HG02938 (cell line): ENCODE results near the gene ATP6V1C2.
"Not testable (repeated sequence)": the region's sequence is repeated elsewhere in the genome, so short reads cannot be mapped to it uniquely, and the experiment has no call there.

Experiments
- ATAC-seq: cut with Tn5 transposase; IDR thresholded peaks from one replicate; pipeline ENCODE4 v1.9.1; 2021; ENCODE audit warnings: mild to moderate bottlenecking, moderate library complexity; ENCODE audit not compliant: unreplicated experiment

Gene ATP6V1C2

DNA sequence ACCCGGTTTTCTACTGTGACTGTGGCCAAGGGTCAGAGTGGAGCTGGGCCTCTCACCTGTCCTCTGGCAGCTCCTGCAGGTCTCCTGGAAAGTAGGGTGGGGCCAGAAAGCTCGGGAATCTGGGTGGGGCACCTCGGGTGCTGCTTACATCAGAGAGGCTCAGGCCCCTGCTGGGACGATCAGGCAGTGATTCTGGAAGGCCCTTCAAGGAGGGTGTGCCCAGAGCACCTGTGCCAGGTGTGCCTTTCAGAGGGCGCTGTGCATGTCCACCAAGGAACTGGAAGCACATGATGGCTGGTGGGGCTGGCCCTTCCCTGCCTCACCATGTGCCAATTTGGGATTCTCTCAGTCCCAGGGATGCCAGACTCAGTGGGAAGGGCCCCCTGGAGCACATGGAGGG is 44.0 kb downstream of the ATP6V1C2 start:
- no peak for ATAC-seq

DNA sequence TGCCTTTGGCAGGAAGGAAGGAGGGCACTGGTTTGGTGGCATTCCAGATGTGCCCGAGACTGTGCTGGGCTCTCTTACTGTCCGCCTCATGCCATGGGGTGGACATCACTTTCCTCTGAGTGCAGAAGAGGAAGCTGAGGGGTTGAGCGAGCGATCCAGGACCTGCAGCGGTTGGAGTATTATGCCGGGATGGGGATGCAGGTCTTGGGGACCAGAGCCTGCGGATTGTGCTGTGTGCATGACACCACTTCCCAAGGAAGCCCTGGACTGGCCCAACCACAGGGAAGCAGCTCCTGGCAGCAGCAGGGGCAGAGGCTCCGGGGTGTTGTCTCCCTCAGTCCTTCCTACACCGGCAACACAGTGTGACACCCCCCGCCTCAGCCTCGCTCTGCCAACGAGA is 44.5 kb downstream of the ATP6V1C2 start:
- ATAC-seq: no peak

DNA sequence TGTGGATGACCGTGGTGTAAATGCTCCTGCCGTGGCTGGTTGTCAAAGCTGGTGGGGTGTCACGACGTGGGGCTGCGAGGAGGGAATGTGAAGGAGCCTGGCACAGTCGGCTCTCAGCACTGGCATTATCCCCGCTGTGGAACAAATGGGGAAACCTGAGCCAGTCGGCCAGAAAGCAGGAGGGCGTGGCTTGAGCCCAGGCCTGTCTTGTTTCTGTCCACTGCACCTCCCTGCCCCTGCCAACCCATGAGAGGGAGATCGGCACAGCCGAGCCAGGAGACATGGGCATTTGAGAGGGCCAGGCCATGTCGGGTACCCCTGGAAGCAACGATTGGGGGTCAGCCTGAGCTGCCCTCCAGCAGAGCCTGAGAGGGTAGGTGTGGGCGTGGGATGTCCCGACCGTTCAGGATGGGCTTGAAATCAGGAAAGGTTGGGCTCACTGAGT is 46.7 kb downstream of the ATP6V1C2 start:
- ATAC-seq: no peak

- ATAC-seq: no peak
These were observed 49.7 kb downstream of the ATP6V1C2 start for GRCh38 chr2:10770956-10771750.

DNA sequence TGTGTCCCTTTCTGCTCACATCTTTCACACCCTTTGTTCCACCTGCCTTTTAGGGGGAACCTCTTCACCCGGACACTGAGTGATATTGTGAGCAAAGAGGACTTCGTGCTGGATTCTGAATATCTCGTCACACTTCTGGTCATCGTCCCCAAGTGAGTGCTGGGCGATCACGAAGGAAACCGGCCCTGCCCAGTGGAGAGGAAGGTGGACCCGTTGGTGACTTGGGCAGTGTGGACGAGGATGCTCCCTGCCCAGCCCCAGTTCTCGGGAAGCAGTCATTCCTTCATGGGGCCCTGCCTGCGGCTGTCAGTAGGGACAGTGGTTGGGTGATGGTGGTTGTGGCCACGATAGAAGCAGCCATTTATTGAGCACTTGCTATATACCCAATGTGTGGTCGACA is 50.4 kb downstream of the ATP6V1C2 start:
- ATAC-seq: no peak

DNA sequence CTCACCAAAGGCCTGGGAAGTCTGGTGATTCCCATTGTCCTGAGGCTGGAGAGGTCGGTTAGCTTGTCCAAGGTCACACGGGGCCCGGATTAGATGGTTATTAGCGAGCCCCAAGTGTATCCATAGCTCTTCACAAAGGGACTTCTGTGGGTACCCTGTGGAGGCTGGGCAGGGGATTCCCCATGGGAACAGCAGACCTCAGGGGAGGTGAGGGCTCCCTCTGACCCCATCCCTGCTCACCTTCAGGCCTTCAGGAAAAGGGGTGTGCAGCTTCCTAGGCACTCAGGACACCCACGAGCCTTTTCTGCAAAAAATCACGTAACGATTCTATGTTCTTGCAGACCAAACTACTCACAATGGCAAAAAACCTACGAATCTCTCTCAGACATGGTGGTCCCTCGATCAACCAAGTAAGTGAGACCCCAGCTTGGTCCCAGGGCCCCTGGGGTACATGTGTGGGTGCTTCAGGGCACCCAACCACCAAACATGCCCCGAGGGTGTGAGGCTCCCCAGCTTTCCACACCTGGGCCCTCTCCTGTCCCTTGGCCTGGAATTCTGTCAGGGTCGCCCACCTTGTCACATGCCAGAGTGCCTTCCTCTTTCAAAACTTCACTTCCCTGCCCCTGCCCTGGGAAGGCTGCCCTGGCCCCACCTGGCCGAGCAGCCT is 50.9 kb downstream of the ATP6V1C2 start:
- ATAC-seq: no peak

- no peak for ATAC-seq
These were observed 51.4 kb downstream of the ATP6V1C2 start for GRCh38 chr2:10772868-10773215.

GRCh38 chr2:10773821-10774341 is 52.5 kb downstream of the ATP6V1C2 start:
- no peak for ATAC-seq

GRCh38 chr2:10774394-10774793 is 53.0 kb downstream of the ATP6V1C2 start:
- no peak for ATAC-seq

DNA sequence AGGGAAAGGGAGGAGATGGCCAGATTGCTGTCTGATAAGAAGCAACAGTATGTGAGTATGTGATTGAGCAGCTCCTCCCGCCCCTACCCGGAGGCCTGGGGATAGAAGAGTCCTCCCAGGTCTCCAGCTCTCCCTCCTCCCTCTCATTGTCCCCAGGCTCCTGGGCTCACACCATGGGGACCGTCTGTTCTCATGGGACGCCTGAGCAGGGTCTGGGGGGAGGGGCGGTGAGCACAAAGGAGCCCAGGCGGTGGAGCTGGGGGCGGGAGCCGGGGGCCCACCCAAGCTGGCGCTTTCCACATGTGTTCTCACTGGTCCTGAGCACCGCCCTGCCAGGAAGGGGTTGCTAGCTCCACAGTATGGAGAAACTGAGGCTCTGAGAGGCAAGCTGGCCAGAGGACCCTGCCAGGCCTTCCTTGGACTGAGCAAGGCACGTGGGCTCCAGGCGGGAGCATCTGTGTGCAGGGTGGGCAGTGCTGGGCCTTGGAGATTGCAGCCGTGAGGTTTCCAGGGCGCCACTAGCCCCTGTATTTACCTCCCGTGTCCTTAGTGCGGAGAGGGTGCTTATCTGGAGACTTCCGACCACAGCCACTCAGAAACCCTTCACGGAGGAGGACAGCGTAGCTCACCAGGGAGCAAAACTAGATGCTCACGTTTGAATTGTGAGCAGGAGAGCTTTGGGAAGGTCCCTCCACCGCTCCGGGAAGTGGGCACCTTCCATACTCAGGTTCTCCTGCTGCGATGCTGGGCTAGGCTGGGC is 53.8 kb downstream of the ATP6V1C2 start:
- ATAC-seq: no peak

GRCh38 chr2:10775831-10776230 is 54.4 kb downstream of the ATP6V1C2 start:
- no peak for ATAC-seq

GRCh38 chr2:10776231-10776977 is 55.0 kb downstream of the ATP6V1C2 start:
- no peak for ATAC-seq

- no peak for ATAC-seq
These were observed 55.8 kb downstream of the ATP6V1C2 start for GRCh38 chr2:10777111-10777841.

GRCh38 chr2:10777842-10778723 is 56.7 kb downstream of the ATP6V1C2 start:
- no peak for ATAC-seq

- no peak for ATAC-seq
These were observed 57.3 kb downstream of the ATP6V1C2 start for GRCh38 chr2:10778724-10779115.

GRCh38 chr2:10779776-10780490 is 58.5 kb downstream of the ATP6V1C2 start:
- ATAC-seq: no peak

DNA sequence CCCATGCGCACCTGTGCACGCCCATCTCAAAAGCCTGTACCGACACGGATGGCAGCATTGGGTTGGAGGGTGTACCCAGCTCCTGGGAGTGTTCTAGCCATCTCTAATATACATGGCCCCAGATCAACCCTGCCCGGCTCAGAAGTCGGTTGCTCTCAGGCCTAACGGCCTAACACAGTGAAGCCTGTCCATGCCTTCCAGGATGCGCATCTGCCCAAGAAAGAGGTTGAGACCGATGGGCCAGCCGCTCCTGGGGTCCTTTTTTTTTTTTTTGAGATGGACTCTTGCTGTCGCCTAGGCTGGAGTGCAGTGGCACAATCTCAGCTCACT is 59.0 kb downstream of the ATP6V1C2 start:
- ATAC-seq: no peak

DNA sequence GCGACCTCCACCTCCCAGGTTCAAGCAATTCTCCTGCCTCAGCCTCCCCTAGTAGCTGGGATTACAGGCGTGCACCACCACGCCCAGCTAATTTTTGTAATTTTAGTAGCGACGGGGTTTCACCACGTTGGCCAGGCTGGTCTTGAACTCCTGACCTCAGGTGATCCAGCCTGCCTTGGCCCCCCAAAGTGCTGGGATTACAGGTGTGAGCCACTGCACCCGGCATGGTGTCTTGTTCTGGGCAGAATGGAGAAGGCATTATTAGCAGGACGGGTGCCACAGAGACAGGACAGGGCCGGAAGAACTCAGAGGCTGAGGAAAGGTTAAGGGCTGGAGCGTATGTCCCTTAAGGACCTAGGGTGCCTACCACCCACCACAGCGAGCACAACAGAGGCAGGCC is 59.4 kb downstream of the ATP6V1C2 start:
- ATAC-seq: not testable (repeated sequence)

DNA sequence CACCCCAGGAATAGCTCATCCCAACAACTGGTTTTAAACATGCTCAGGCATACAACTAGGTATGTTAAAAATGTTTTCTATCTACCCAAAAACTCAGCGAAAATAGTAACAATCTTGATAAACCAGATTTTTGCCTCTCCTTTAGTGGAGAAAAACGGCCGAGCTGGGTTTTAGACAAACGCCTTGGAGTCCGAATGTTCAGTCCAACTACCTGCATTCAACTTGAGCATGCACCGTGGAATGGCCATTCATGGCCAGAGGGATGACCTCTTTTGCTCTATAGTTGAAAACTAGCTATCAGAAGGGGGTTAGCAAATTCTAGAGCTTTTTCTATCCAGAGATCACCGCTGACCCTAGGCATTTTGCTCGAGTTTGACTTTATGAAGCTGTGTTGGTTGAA is 60.3 kb downstream of the ATP6V1C2 start:
- no peak for ATAC-seq
